ENCODE measurements around the gene TBC1D9.
A peak's percentile ranks its signal among the peaks of the same experiment; 100 is the strongest.

The TBC1D9 gene

GRCh38 chr4:140756319-140757231 is at the start of gene TBC1D9:
TBC1D9 (minus strand) TSS chr4:140756385; CDS start chr4:140756045, 340 bp downstream.
- H3K9ac ChIP-seq (ENCODE audit: low read length): peak within 1 kb of the TSS; percentile 31; the same call in 1 of the 2 replicates
- H2AFZ ChIP-seq (ENCODE audit: low read length): no peak within 1 kb of the TSS
- H3K9me2 ChIP-seq (ENCODE audit: low read depth, low read length): no peaks in the 10 kb centered on the region
- H3K4me1 ChIP-seq (ENCODE audit: insufficient read depth, low read length, severe bottlenecking): peaks cover 20% of the 10 kb centered on the region
- H3K27me3 ChIP-seq (ENCODE audit: insufficient read depth, low read length): no peaks in the 10 kb centered on the region
- H3K79me2 ChIP-seq (ENCODE audit: insufficient read depth, low read length): no peaks in the 10 kb centered on the region
- H3K4me2 ChIP-seq (ENCODE audit: low read length): peak within 1 kb of the TSS; percentile 83
- no peak within 1 kb of the TSS for H3K27ac ChIP-seq (ENCODE audit: low read depth, low read length, poor library complexity, severe bottlenecking)
- H3K36me3 ChIP-seq (ENCODE audit: insufficient read depth, low read length): no peaks in the 10 kb centered on the region
- no peaks in the 10 kb centered on the region for H3K9me3 ChIP-seq (ENCODE audit: low read length)
- no peak for TF ChIP-seq CTCF (IDR thresholded peaks at IDR 0.05; ENCODE audit: low read length)
- no peak for TF ChIP-seq EZH2 (IDR thresholded peaks at IDR 0.05; ENCODE audit: borderline replicate concordance, low read length)
- peak within 1 kb of the TSS; percentile 61 for H3K4me3 ChIP-seq (ENCODE audit: low read depth, low read length, poor library complexity, severe bottlenecking)
- H4K20me1 ChIP-seq (ENCODE audit: insufficient read depth, low read length): no peaks in the 10 kb centered on the region
- peaks cover 5% of the 10 kb centered on the region; the same call in 1 of the 2 replicates for H3F3A ChIP-seq (ENCODE audit: insufficient read depth, low read length)

GRCh38 chr4:140805293-140805692 is 49.1 kb upstream of the TBC1D9 start:
- TF ChIP-seq EZH2 (IDR thresholded peaks at IDR 0.05; ENCODE audit: borderline replicate concordance, low read length): no peak
- no peak for TF ChIP-seq CTCF (IDR thresholded peaks at IDR 0.05; ENCODE audit: low read length)
- H3K36me3 ChIP-seq (ENCODE audit: insufficient read depth, low read length): no peaks in the 10 kb centered on the region
- H2AFZ ChIP-seq (ENCODE audit: low read length): no peak overlapping the region
- no peak overlapping the region for H3K9ac ChIP-seq (ENCODE audit: low read length)
- no peak overlapping the region for H3K4me3 ChIP-seq (ENCODE audit: low read depth, low read length, poor library complexity, severe bottlenecking)
- H3K9me2 ChIP-seq (ENCODE audit: low read depth, low read length): no peaks in the 10 kb centered on the region
- H3K27ac ChIP-seq (ENCODE audit: low read depth, low read length, poor library complexity, severe bottlenecking): no peak overlapping the region
- H3K9me3 ChIP-seq (ENCODE audit: low read length): peaks cover 2% of the 10 kb centered on the region
- H3F3A ChIP-seq (ENCODE audit: insufficient read depth, low read length): no peaks in the 10 kb centered on the region
- no peak overlapping the region for H3K4me2 ChIP-seq (ENCODE audit: low read length)
- no peaks in the 10 kb centered on the region for H3K27me3 ChIP-seq (ENCODE audit: insufficient read depth, low read length)
- no peaks in the 10 kb centered on the region for H4K20me1 ChIP-seq (ENCODE audit: insufficient read depth, low read length)
- peaks cover 55% of the 10 kb centered on the region for H3K4me1 ChIP-seq (ENCODE audit: insufficient read depth, low read length, severe bottlenecking)
- no peaks in the 10 kb centered on the region for H3K79me2 ChIP-seq (ENCODE audit: insufficient read depth, low read length)

- Histone ChIP-seq H3K9me2 (ENCODE audit: low read depth, low read length) (no peaks in the 10 kb centered on the region), H3F3A (ENCODE audit: insufficient read depth, low read length) (no peaks in the 10 kb centered on the region), H3K4me2 (ENCODE audit: low read length) (no peak overlapping the region), H3K9ac (ENCODE audit: low read length) (no peak overlapping the region), H3K36me3 (ENCODE audit: insufficient read depth, low read length) (no peaks in the 10 kb centered on the region), H3K4me3 (ENCODE audit: low read depth, low read length, poor library complexity, severe bottlenecking) (no peak overlapping the region), H2AFZ (ENCODE audit: low read length) (no peak overlapping the region), H3K27ac (ENCODE audit: low read depth, low read length, poor library complexity, severe bottlenecking) (no peak overlapping the region), H3K9me3 (ENCODE audit: low read length) (peaks cover 2% of the 10 kb centered on the region), H3K79me2 (ENCODE audit: insufficient read depth, low read length) (no peaks in the 10 kb centered on the region), H3K27me3 (ENCODE audit: insufficient read depth, low read length) (no peaks in the 10 kb centered on the region), H4K20me1 (ENCODE audit: insufficient read depth, low read length) (no peaks in the 10 kb centered on the region), H3K4me1 (ENCODE audit: insufficient read depth, low read length, severe bottlenecking) (peaks cover 28% of the 10 kb centered on the region)
- TF ChIP-seq CTCF (IDR thresholded peaks at IDR 0.05; ENCODE audit: low read length): no peak
- TF ChIP-seq EZH2 (IDR thresholded peaks at IDR 0.05; ENCODE audit: borderline replicate concordance, low read length): no peak
Measured at GRCh38 chr4:140802591-140802990, 46.4 kb upstream of the TBC1D9 start.
